NCI-H1105 treated with DMSO at 0.1 percent for 48 hours (cell line): Measurements from ENCODE around the gene BDKRB1.
"Not testable (repeated sequence)": the region's sequence is repeated elsewhere in the genome, so short reads cannot be mapped to it uniquely, and the experiment has no call there.

Source experiments
- DNase-seq: peaks from one replicate; lab custom pipeline; 2025; lab: John Stamatoyannopoulos, UW

BDKRB1 gene

GRCh38 chr14:96235426-96235825, 20.6 kb upstream of the BDKRB1 start:
- DNase-seq, result no peak

GRCh38 chr14:96237641-96238040, 18.4 kb upstream of the BDKRB1 start:
- DNase-seq, result no peak

GRCh38 chr14:96238676-96239265, 17.2 kb upstream of the BDKRB1 start:
- DNase-seq, result no peak

GRCh38 chr14:96239711-96240141, 16.3 kb upstream of the BDKRB1 start:
- no peak for DNase-seq

- DNase-seq, result no peak
These were observed 15.4 kb upstream of the BDKRB1 start for GRCh38 chr14:96240641-96241040.

GRCh38 chr14:96242126-96242525, 13.9 kb upstream of the BDKRB1 start:
- DNase-seq, result no peak

- no peak for DNase-seq
These were observed 12.2 kb upstream of the BDKRB1 start for GRCh38 chr14:96243785-96244184.

- DNase-seq, result not testable (repeated sequence)
These were observed 10.9 kb upstream of the BDKRB1 start for GRCh38 chr14:96245074-96245473.

GRCh38 chr14:96245710-96246538, 10.1 kb upstream of the BDKRB1 start:
- no peak for DNase-seq

GRCh38 chr14:96246539-96246847, 9.5 kb upstream of the BDKRB1 start:
- DNase-seq, result no peak

- DNase-seq, result no peak
These were observed 9.0 kb upstream of the BDKRB1 start for GRCh38 chr14:96247031-96247430.

GRCh38 chr14:96249029-96249428, 7.0 kb upstream of the BDKRB1 start:
- no peak for DNase-seq

GRCh38 chr14:96250485-96250884, 5.5 kb upstream of the BDKRB1 start:
- no peak for DNase-seq

- no peak for DNase-seq
These were observed 4.3 kb upstream of the BDKRB1 start for GRCh38 chr14:96251656-96252155.

- peak; percentile 26 for DNase-seq
These were observed 3.5 kb upstream of the BDKRB1 start for GRCh38 chr14:96252323-96252998.

- DNase-seq, result no peak
These were observed 2.9 kb upstream of the BDKRB1 start for GRCh38 chr14:96252999-96253539.

GRCh38 chr14:96254687-96255086, 1.3 kb upstream of the BDKRB1 start:
- DNase-seq, result no peak

GRCh38 chr14:96256407-96256806, 397 bp downstream of the BDKRB1 start:
- DNase-seq, result no peak

GRCh38 chr14:96257056-96257455, 1.0 kb downstream of the BDKRB1 start:
- DNase-seq, result no peak

GRCh38 chr14:96257900-96258299, 1.9 kb downstream of the BDKRB1 start:
- no peak for DNase-seq

GRCh38 chr14:96260341-96260821, 4.4 kb downstream of the BDKRB1 start:
- DNase-seq, result no peak

GRCh38 chr14:96261053-96261452, 5.0 kb downstream of the BDKRB1 start:
- no peak for DNase-seq
